Stimulated activated naive B cell treated with anti-CD40 and anti-IgM and Interleukin-4, amounts not matched to agents 10 μg/mL and 1 μg/mL and 100 μg/mL, for 72 hours (primary cell): Measurements from ENCODE around the gene CALB2.
"Not testable (repeated sequence)": the region's sequence is repeated elsewhere in the genome, so short reads cannot be mapped to it uniquely, and the experiment has no call there.

Source experiments
- ATAC-seq, 2 donors: fragments of 150-1000 bp; cut with Tn5 transposase; replicated peaks; 2 replicates each; pipeline ENCODE4 v1.10.0; 2021; ENCODE audit warnings: moderate library complexity in 1 of 2
- DNase-seq: peaks from one replicate; pipeline ENCODE4 v3.0.0; 2021
- H3K27ac Mint-ChIP-seq: one replicate; pipeline ENCODE4 v1.8.0; 2022; ENCODE audit warnings: mild to moderate bottlenecking, mixed read lengths
- H3K27me3 Mint-ChIP-seq, 2 donors: one replicate each; pipeline ENCODE4 v1.8.0; 2022; ENCODE audit warnings: mixed read lengths in 2 of 2
- H3K36me3 Mint-ChIP-seq, 2 donors: one replicate each; pipeline ENCODE4 v1.8.0; 2022; ENCODE audit warnings: mixed read lengths in 2 of 2, mild to moderate bottlenecking in 1 of 2
- H3K4me1 Mint-ChIP-seq, 2 donors: one replicate each; pipeline ENCODE4 v1.8.0; 2022; ENCODE audit warnings: mixed read lengths in 2 of 2, mild to moderate bottlenecking in 1 of 2
- H3K4me3 Mint-ChIP-seq, 2 donors: one replicate each; pipeline ENCODE4 v1.8.0; 2022; ENCODE audit warnings: mild to moderate bottlenecking in 2 of 2, mixed read lengths in 2 of 2, moderate library complexity in 1 of 2
- H3K9me3 Mint-ChIP-seq, 2 donors: one replicate each; pipeline ENCODE4 v1.8.0; 2022; ENCODE audit warnings: mixed read lengths in 2 of 2, mild to moderate bottlenecking in 1 of 2

Gene CALB2, protein sequence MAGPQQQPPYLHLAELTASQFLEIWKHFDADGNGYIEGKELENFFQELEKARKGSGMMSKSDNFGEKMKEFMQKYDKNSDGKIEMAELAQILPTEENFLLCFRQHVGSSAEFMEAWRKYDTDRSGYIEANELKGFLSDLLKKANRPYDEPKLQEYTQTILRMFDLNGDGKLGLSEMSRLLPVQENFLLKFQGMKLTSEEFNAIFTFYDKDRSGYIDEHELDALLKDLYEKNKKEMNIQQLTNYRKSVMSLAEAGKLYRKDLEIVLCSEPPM

DNA sequence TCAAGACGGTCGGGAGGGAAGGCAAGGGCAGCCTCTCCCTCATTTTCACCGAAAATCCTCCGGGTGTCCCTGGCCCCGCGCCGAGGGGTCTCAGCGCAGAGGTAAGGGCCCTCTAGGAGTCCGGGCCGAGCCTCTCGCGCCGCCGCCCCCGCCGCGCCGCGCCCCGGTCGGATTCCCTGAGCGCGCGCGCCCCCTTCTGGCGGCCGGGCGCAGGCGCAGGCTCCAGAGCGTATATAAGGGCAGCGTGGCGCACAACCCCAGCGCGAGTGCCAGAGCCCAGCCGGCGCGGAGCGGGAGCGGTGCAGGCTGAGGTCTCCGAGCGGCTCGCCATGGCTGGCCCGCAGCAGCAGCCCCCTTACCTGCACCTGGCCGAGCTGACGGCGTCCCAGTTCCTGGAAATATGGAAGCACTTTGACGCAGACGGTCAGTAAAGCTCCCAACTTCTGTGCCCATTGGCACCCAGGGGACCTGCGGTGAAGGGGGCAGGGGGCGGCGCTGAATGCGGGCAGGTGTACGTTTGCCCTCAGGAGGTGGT is at the start of gene CALB2:
Gene CALB2 (plus strand): TSS at position 260 of the 535 bp plus-strand sequence. CDS start 70 bp downstream, at position 330.
- Mint-ChIP-seq H3K36me3 (no peaks in the 10 kb centered on the region), H3K9me3 (no peaks in the 10 kb centered on the region), H3K4me1 (peaks cover 5 to 10% of the 10 kb centered on the region in 2 donors), H3K4me3 (peak within 1 kb of the TSS; percentile 50 to 53), H3K27me3 (peaks cover 50 to 72% of the 10 kb centered on the region in 2 donors), H3K27ac (peak within 1 kb of the TSS; percentile 9)
- ATAC-seq (peak; percentile 92 to 95), DNase-seq (peak; percentile 46)

- Mint-ChIP-seq H3K27ac (no peak overlapping the region), H3K36me3 (no peaks in the 10 kb centered on the region), H3K9me3 (peaks cover 0 to 2% of the 10 kb centered on the region in 2 donors), H3K4me3 (no peak overlapping the region), H3K4me1 (no peaks in the 10 kb centered on the region), H3K27me3 (peaks cover 41 to 63% of the 10 kb centered on the region in 2 donors)
- DNase-seq, result no peak
- ATAC-seq, result no peak
Measured at GRCh38 chr16:71311553-71312158, 46.9 kb upstream of the CALB2 start.

DNA sequence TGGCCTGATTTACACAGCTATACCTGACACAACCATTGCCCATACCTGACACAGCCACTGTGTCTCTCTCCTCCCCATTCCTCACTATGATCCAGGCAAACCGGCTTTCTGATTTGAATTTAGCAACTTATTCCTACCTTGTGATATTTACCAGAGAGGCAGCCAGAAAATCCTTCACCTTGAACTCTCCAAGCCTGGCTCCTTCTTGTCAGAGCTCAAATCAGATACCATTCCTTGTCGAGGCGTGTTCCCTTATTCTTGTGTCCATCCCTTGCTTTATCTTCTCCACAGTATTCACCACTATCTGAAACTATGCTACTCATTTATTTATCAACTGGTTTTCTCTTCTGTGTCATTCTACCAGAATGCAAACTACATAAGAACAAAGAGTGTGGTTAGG is 44.9 kb upstream of the CALB2 start:
- not testable (repeated sequence) for ATAC-seq, H3K9me3 Mint-ChIP-seq, DNase-seq, H3K27ac Mint-ChIP-seq, H3K4me3 Mint-ChIP-seq, H3K4me1 Mint-ChIP-seq, H3K36me3 Mint-ChIP-seq
- peaks cover 47 to 50% of the 10 kb centered on the region in 2 donors for H3K27me3 Mint-ChIP-seq

DNA sequence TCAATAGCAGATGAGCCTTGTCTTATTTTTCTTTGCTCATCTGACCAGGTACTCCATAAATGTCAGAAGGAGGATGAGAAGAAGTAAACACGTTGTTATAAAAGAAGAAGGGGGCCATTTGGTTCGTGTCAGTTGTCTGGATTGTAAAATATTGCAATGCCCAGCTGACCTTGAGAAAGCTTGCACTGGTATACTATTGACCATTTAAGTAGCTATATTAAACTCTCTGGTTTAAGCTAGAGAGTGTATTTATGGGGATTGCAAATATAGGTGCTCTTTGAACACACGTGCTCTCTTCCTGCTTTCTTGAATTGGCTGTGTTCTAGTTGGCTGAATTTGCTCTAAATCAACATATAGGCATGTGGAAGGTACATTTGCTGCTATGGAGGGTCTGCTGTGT is 43.3 kb upstream of the CALB2 start:
- ATAC-seq, result no peak

DNA sequence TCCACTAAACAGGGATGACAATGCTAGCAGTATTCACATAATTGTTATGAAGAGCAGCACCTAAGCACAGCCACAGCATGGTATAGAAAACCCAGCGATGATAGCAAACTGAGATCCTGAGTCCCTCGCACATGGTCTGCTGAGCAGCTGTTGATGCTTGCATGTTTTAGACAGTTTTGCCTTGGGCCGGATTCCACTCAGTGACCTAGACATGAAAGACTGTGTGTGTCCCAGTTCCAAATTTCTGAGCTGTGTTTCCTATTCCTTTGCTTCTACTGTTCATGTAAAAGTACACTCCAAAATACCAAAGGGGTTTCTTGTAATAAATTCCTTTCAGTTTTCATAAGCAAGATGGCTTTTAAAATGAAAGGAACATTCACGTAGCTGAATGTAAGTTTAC is 38.5 kb upstream of the CALB2 start:
- H3K4me3 Mint-ChIP-seq, result no peak overlapping the region
- no peaks in the 10 kb centered on the region for H3K4me1 Mint-ChIP-seq
- H3K27ac Mint-ChIP-seq, result no peak overlapping the region
- H3K36me3 Mint-ChIP-seq, result no peaks in the 10 kb centered on the region
- DNase-seq (no peak), ATAC-seq (no peak)
- peaks cover 9 to 18% of the 10 kb centered on the region in 2 donors for H3K27me3 Mint-ChIP-seq
- no peaks in the 10 kb centered on the region for H3K9me3 Mint-ChIP-seq

More for the DNA sequence above, 43.3 kb upstream of the CALB2 start:
- Mint-ChIP-seq H3K4me3 (no peak overlapping the region), H3K36me3 (no peaks in the 10 kb centered on the region), H3K9me3 (no peaks in the 10 kb centered on the region), H3K27me3 (peaks cover 33 to 41% of the 10 kb centered on the region in 2 donors), H3K4me1 (no peaks in the 10 kb centered on the region), H3K27ac (no peak overlapping the region)
- no peak for DNase-seq

- Mint-ChIP-seq H3K9me3 (peaks cover 0 to 3% of the 10 kb centered on the region in 2 donors), H3K4me3 (no peak overlapping the region), H3K27me3 (peaks cover 30 to 31% of the 10 kb centered on the region in 2 donors)
Measured at GRCh38 chr16:71327720-71328119, 30.8 kb upstream of the CALB2 start.

GRCh38 chr16:71328151-71328550 is 30.4 kb upstream of the CALB2 start:
- DNase-seq (no peak), ATAC-seq (no peak)
- no peaks in the 10 kb centered on the region for H3K36me3 Mint-ChIP-seq
- H3K4me1 Mint-ChIP-seq, result no peaks in the 10 kb centered on the region
- H3K27me3 Mint-ChIP-seq, result peaks cover 30 to 31% of the 10 kb centered on the region in 2 donors
- H3K9me3 Mint-ChIP-seq, result peaks cover 0 to 3% of the 10 kb centered on the region in 2 donors
- H3K4me3 Mint-ChIP-seq, result no peak overlapping the region
- H3K27ac Mint-ChIP-seq, result no peak overlapping the region

More at GRCh38 chr16:71327720-71328119, 30.8 kb upstream of the CALB2 start:
- Mint-ChIP-seq H3K36me3 (no peaks in the 10 kb centered on the region), H3K4me1 (no peaks in the 10 kb centered on the region), H3K27ac (no peak overlapping the region)
- ATAC-seq (no peak), DNase-seq (no peak)

- Mint-ChIP-seq H3K27ac (no peak overlapping the region), H3K9me3 (peaks cover 3 to 4% of the 10 kb centered on the region in 2 donors), H3K4me3 (no peak overlapping the region), H3K36me3 (no peaks in the 10 kb centered on the region), H3K4me1 (no peaks in the 10 kb centered on the region), H3K27me3 (peaks cover 44 to 47% of the 10 kb centered on the region in 2 donors)
- ATAC-seq (no peak), DNase-seq (no peak)
Measured at GRCh38 chr16:71337631-71338030, 20.9 kb upstream of the CALB2 start.

- Mint-ChIP-seq H3K9me3 (peaks cover 3 to 4% of the 10 kb centered on the region in 2 donors), H3K27me3 (peaks cover 44 to 47% of the 10 kb centered on the region in 2 donors), H3K4me1 (no peaks in the 10 kb centered on the region), H3K36me3 (no peaks in the 10 kb centered on the region), H3K27ac (no peak overlapping the region), H3K4me3 (no peak overlapping the region)
- ATAC-seq (no peak), DNase-seq (no peak)
Measured at GRCh38 chr16:71338193-71338592, 20.3 kb upstream of the CALB2 start.

DNA sequence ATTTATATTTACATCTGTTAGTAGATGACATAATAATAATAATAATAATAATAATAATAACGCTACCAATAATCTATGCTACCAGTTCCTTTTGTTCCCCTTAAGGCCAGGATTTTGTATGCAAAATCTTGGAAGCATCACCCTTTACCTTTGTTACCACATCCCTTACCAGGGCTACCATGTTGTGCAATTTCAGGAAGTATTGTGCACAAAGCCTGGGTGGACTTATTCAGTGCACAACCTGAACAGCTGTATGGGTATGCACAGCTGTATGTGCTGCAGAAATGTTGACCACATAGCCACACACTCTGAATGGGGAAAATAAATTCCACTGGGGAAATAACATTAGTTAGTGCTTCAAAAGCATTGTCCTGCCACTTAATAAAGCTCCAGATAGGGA is 19.9 kb upstream of the CALB2 start:
- ATAC-seq, result no peak
- Mint-ChIP-seq H3K27ac (no peak overlapping the region), H3K4me3 (no peak overlapping the region), H3K27me3 (peaks cover 44 to 47% of the 10 kb centered on the region in 2 donors), H3K36me3 (no peaks in the 10 kb centered on the region), H3K4me1 (no peaks in the 10 kb centered on the region), H3K9me3 (peaks cover 3 to 4% of the 10 kb centered on the region in 2 donors)
- no peak for DNase-seq

DNA sequence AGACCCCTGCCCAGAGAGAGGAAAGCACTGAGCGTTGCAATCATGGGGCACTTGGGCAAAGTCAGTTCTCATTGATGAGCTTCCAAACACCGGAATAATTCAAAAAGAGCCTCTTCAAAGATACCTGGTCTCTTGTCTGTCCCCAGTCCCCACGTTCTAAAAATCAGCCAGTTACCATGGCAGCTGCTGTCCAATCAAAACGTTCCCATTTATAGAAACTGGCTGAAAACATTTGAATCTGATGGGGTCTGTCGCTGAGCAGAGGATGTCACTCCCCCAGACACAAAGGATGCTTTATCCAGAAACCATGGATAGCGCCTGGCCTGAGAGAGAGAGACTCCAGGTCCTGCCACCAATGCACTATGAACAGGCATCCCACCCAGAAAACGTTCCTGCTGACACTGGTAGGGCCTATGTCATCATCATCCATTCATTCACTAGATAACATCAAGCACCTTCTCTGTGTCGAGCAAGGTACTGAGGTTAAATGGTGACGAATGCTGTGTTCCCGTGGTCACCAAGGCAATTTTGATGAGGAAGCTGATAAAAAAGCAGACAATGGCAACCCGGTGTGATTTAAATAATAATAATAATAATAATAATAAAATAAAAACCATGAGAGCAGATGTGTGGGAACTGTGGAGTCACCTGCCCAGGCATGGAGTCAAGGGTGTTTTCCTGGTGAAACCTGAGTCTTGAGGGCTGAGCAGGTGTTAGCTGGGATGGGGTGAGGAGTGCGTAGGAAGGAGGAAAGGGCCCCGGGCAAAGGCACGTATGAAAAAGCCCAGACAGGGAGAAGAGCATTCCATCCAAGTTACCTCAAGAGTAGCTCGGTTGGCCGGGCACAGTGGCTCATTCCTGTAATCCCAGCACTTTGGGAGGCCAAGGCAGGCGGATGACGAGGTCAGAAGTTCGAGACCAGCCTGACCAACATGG is 19.0 kb upstream of the CALB2 start:
- ATAC-seq, result no peak
- Mint-ChIP-seq H3K4me3 (no peak overlapping the region), H3K4me1 (no peaks in the 10 kb centered on the region), H3K9me3 (peaks cover 3 to 4% of the 10 kb centered on the region in 2 donors), H3K27ac (no peak overlapping the region), H3K36me3 (no peaks in the 10 kb centered on the region), H3K27me3 (peaks cover 45 to 47% of the 10 kb centered on the region in 2 donors)
- no peak for DNase-seq

DNA sequence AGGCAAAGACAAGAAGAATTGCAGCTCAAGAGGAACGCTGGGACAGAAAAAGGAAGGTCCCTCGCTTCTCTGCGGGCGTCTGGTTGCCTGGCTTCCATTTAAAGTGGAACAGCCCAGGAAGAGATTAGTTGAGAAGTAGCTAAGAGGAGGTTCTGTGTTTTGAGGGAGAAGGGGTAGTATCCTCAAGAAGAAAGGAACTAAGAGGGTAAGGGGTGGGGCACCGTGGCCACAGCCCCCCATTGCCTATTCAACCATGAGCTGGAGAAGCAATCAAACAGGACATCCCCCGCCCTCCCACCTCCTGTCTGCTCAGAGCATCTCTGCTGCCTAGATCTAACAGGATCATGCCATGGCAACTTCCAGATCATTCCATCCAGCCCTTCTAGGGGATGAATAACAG is 18.1 kb upstream of the CALB2 start:
- Mint-ChIP-seq H3K27ac (peak overlapping the region; percentile 27), H3K27me3 (peaks cover 46% of the 10 kb centered on the region in 2 donors), H3K36me3 (no peaks in the 10 kb centered on the region)

GRCh38 chr16:71341881-71342280 is 16.6 kb upstream of the CALB2 start:
- no peak overlapping the region for H3K4me3 Mint-ChIP-seq

More for the DNA sequence above, 18.1 kb upstream of the CALB2 start:
- no peak overlapping the region for H3K4me3 Mint-ChIP-seq
- ATAC-seq (no peak), DNase-seq (no peak)
- peaks cover 2 to 4% of the 10 kb centered on the region in 2 donors for H3K9me3 Mint-ChIP-seq
- no peaks in the 10 kb centered on the region for H3K4me1 Mint-ChIP-seq

GRCh38 chr16:71343078-71343477 is 15.4 kb upstream of the CALB2 start:
- Mint-ChIP-seq H3K27me3 (peaks cover 34 to 36% of the 10 kb centered on the region in 2 donors), H3K27ac (no peak overlapping the region), H3K9me3 (no peaks in the 10 kb centered on the region), H3K4me3 (no peak overlapping the region), H3K4me1 (no peaks in the 10 kb centered on the region), H3K36me3 (no peaks in the 10 kb centered on the region)
- ATAC-seq (no peak), DNase-seq (no peak)

More at GRCh38 chr16:71341881-71342280, 16.6 kb upstream of the CALB2 start:
- no peaks in the 10 kb centered on the region for H3K9me3 Mint-ChIP-seq
- H3K27ac Mint-ChIP-seq, result no peak overlapping the region
- H3K36me3 Mint-ChIP-seq, result no peaks in the 10 kb centered on the region
- peaks cover 37 to 39% of the 10 kb centered on the region in 2 donors for H3K27me3 Mint-ChIP-seq
- ATAC-seq, result no peak
- DNase-seq, result no peak
- no peaks in the 10 kb centered on the region for H3K4me1 Mint-ChIP-seq
